Ishikawa (cell line): Measurements from ENCODE around the gene RASSF1.

Source experiments
- CEBPB ChIP-seq: IDR thresholded peaks from 2 replicates; pipeline ENCODE4 v1.6.1; 2012
- CREB1 ChIP-seq: IDR thresholded peaks from 2 replicates; pipeline ENCODE4 v1.6.1; 2012; ENCODE audit warnings: low read depth
- EGR1 ChIP-seq: IDR thresholded peaks from 2 replicates; pipeline ENCODE4 v1.6.1; 2012
- EP300 ChIP-seq: IDR thresholded peaks from 2 replicates; pipeline ENCODE4 v1.6.1; 2012; ENCODE audit warnings: borderline replicate concordance
- MAX ChIP-seq: IDR thresholded peaks from 2 replicates; pipeline ENCODE4 v1.6.1; 2012
- RAD21 ChIP-seq: IDR thresholded peaks from 2 replicates; pipeline ENCODE4 v1.6.1; 2012; ENCODE audit warnings: low read depth
- REST ChIP-seq: IDR thresholded peaks from 2 replicates; pipeline ENCODE4 v1.6.1; 2012; ENCODE audit warnings: low read depth, mild to moderate bottlenecking
- TAF1 ChIP-seq: IDR thresholded peaks from 2 replicates; pipeline ENCODE4 v1.6.1; 2012; ENCODE audit warnings: low read depth, mild to moderate bottlenecking
- TCF12 ChIP-seq: IDR thresholded peaks from 2 replicates; pipeline ENCODE4 v1.6.1; 2012; ENCODE audit warnings: low read depth
- TEAD4 ChIP-seq: IDR thresholded peaks from 2 replicates; pipeline ENCODE4 v1.6.1; 2012
- USF1 ChIP-seq: IDR thresholded peaks from 2 replicates; pipeline ENCODE4 v1.6.1; 2012
- YY1 ChIP-seq: IDR thresholded peaks from 2 replicates; pipeline ENCODE4 v1.6.1; 2012; ENCODE audit warnings: low read depth
- ZBTB7A ChIP-seq: IDR thresholded peaks from 2 replicates; pipeline ENCODE4 v1.6.1; 2012; ENCODE audit warnings: low read depth

GRCh38 chr3:50318163-50318562, 22.5 kb downstream of the RASSF1 start:
- no peak for TF ChIP-seq USF1
- no peak for TF ChIP-seq TAF1
- TF ChIP-seq MAX: no peak
- no peak for TF ChIP-seq CEBPB
- no peak for TF ChIP-seq EGR1
- no peak for TF ChIP-seq REST
- TF ChIP-seq RAD21: no peak
- TF ChIP-seq EP300: no peak
- TF ChIP-seq CREB1: no peak
- TF ChIP-seq YY1: no peak
- TF ChIP-seq TCF12: no peak
- no peak for TF ChIP-seq ZBTB7A
- no peak for TF ChIP-seq TEAD4
